ENCODE results near the gene AKR1C3. TPM values are rescaled to one million over a fixed set of nuclear protein-coding genes. Genes with fewer than 3 reads are reported as not detected.
"Not testable (repeated sequence)": the region's sequence is repeated elsewhere in the genome, so short reads cannot be mapped to it uniquely, and the experiment has no call there.

The AKR1C3 gene
- total RNA-seq, 1 experiment from 2014 or later: 87.6 TPM

GRCh38 chr10:5088703-5089261, 5.4 kb upstream of the AKR1C3 start:
- no peak for DNase-seq (ENCODE audit: low spot score)

DNA sequence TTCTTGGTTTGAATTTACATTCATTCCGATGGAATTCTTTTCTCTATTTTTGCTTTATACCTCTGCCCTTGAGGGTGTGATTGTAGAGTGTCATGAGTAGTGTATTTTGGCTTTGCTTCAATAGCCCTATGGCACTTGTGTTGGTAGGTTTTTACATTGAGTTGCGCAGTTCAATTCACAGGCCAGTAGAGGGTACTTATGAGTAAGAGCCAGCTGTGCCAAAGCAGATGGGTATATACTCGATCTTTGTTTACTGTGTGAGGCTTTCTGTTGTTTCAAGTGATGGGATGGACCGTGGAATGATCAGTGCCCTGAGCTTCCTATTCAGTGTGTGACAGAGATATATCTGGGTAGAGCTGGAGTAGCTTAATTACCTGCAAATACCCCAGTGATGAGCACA, 4.3 kb upstream of the AKR1C3 start:
- peak; percentile 32 for DNase-seq (ENCODE audit: low spot score)

- DNase-seq (ENCODE audit: low spot score): no peak
Observed at GRCh38 chr10:5090551-5090950, 3.7 kb upstream of the AKR1C3 start.

GRCh38 chr10:5091196-5091595, 3.0 kb upstream of the AKR1C3 start:
- no peak for DNase-seq (ENCODE audit: low spot score)

DNA sequence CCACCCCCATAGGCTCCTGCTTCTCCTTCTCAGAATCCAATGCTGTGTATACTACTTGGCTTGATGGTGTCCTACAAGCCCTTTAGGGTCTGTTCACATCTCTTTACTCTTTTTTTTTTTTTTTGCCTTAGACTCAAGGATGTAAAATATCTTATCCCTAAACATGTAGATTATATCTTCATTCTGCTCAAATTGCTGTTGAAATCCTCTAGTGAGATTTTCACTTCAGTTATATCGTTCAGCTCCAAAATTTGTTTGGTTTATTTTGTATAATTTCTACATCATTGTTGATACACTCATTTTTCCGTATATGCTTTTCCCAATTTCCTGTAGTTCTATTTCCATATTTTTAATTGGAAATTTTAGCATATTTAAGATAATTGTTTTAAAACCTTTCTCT, 1.8 kb upstream of the AKR1C3 start:
- no peak for DNase-seq (ENCODE audit: low spot score)

- peak; percentile 48 for DNase-seq (ENCODE audit: low spot score)
Observed at GRCh38 chr10:5092848-5093790, 1.1 kb upstream of the AKR1C3 start.

GRCh38 chr10:5095687-5096086, 1.5 kb downstream of the AKR1C3 start:
- DNase-seq (ENCODE audit: low spot score): peak; percentile 10

GRCh38 chr10:5096108-5096507, 1.9 kb downstream of the AKR1C3 start:
- no peak for DNase-seq (ENCODE audit: low spot score)

GRCh38 chr10:5102479-5102878, 8.3 kb downstream of the AKR1C3 start:
- DNase-seq (ENCODE audit: low spot score): not testable (repeated sequence)

DNA sequence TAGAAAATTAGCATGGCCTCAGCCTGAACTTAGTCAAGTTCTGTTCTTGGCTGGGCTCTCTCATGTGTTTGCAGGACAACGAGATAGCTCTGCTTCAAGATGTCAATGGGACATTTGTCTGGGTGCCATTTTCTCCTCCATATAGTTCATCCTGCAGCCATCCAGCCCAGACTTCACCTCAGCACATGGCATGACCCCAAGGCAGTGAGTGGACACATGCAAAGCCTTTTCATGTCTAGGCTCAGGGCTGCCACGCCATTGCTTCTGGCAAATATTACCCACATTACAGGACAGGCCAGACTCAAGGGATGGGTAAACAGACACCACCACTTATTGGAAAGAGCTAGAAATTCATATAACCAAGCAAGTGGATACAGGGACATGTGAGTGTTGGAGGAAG, 9.3 kb downstream of the AKR1C3 start:
- no peak for DNase-seq (ENCODE audit: low spot score)

GRCh38 chr10:5105626-5106025, 11.4 kb downstream of the AKR1C3 start:
- DNase-seq (ENCODE audit: low spot score): no peak

- no peak for DNase-seq (ENCODE audit: low spot score)
Observed at GRCh38 chr10:5106553-5106952, 12.3 kb downstream of the AKR1C3 start.

GRCh38 chr10:5107860-5108526, 13.8 kb downstream of the AKR1C3 start:
- no peak for DNase-seq (ENCODE audit: low spot score)

DNA sequence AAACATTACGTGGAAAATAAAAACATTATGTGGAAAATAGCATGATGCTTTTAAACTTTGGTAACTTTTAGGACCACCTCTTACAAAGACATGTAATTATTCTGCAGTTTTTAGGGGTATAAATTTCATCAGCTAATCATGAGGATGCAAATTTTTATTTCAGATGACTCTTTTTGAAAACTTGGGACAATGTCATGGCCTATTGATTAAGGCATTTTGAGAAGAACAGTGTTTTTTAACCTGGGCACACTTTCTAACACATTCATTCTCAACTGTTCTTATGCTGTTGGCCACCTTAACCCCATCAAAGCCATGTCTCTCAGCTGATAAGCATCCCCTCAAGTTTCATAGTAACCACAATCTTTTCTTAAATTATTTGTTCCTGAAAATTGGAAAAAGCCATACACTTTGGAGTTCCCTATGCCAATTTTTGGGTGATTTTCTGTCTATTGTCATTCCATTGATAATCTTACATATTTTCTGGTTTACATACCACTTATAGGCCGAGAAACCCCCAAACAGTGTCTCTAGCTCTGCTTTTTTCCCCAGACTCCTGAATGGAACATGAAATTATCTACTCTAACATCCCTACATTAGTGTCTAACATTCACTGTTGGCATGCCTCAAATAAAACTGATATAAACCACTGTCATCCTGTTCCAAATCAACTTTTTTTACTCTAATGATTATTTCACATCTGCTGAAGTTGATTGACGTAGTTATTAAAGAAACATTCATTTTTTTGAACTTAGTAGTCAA, 14.6 kb downstream of the AKR1C3 start:
- DNase-seq (ENCODE audit: low spot score): no peak

GRCh38 chr10:5109861-5110260, 15.6 kb downstream of the AKR1C3 start:
- not testable (repeated sequence) for DNase-seq (ENCODE audit: low spot score)

- DNase-seq (ENCODE audit: low spot score): no peak
Observed at GRCh38 chr10:5116621-5117020, 22.4 kb downstream of the AKR1C3 start.

DNA sequence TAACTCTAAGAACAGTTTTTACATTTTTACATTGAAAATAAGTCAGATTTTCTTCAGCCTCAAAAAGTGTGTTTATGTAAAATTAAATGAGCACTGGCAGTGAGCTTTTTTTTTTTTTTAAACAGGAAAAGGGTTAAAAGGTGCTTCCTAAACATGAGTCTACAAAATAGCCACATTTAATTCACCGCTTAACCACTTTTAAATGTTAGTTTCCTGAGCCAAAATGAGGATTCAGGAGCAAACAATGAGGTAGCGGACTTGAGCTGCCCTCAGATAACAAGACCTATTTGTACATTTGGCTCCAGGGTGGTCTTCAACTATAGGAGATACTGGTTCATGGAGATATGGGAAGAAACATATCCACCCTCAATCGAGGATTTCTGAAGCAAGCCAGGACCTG, 22.8 kb downstream of the AKR1C3 start:
- no peak for DNase-seq (ENCODE audit: low spot score)

DNA sequence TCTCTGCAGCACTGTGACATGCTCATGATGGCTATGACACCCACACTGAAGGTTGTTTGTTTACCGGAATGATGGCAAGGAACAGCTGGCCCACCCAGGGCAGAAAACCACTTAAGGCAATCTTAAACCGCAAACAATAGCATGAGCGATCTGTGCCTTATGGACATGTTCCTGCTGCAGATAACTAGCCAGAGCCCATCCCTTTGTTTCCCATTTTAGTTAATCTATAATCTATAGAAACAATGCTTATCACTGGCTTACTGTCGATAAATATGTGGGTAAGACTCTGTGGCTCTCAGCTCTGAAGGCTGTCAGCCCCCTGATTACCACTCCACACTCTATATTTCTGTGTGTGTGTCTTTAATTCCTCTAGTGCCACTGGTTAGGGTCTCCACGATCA, 25.8 kb downstream of the AKR1C3 start:
- DNase-seq (ENCODE audit: low spot score): not testable (repeated sequence)

DNA sequence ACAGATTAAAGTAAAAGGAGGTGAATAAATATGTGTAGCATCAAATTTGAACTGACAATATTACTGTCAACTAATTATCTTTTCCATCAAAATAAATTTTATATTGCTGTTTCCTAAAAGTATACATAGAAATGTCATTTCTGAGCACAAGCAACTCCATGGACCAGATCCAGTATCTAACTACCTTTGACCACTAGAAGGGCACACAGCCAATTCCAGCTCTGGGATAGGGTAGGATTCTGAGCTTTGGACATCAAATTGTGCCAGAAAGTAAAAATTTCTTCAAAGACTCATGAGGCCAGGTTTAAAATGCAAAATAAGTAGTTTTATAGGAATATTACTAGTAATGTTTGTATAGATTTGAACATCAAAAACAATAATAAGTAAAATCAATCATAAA, 29.7 kb downstream of the AKR1C3 start:
- DNase-seq (ENCODE audit: low spot score): no peak

DNA sequence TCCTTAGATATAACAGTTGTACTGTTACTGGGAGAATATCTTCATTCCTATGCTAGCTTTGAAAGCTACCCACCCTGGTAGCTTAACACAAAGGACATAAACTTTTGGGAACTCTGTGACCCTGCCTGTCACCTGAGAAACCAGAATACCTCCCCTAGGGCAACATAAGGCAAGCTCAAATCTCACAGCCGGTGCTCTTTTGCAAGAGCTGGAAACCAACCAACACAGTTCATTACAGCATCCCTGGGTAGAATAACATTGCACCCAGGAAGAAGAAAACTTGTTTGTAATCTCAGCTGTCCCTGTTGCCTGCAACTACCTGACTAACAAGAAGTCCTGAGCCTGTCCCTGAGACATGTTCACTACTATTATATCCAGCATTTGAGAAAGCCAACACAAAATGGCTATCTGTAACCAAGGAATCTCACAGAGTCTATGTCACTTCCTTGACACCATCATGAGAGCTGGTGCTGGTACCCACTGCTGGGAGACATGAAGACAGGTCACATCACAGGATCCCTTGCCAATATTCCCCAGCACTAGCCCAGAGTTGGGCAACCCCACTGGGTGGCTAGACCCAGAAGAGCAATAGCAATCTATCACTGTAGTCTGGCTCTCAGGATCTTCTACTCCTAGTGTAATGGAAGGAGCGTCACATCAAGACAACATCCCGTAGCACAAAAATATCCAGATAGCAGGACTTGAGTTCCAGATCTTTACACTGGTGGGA, 31.3 kb downstream of the AKR1C3 start:
- DNase-seq (ENCODE audit: low spot score): no peak

- no peak for DNase-seq (ENCODE audit: low spot score)
Observed at GRCh38 chr10:5135581-5135980, 41.4 kb downstream of the AKR1C3 start.
